HG02852 (cell line): ENCODE measurements around the gene PGAP6.
"Not testable (repeated sequence)": the region's sequence is repeated elsewhere in the genome, so short reads cannot be mapped to it uniquely, and the experiment has no call there.

Experiments used
- ATAC-seq: cut with Tn5 transposase; IDR thresholded peaks from one replicate; pipeline ENCODE4 v1.9.1; 2021; ENCODE audit warnings: mild to moderate bottlenecking, moderate library complexity; ENCODE audit not compliant: unreplicated experiment

The PGAP6 gene

GRCh38 chr16:367333-367903, 14.4 kb downstream of the PGAP6 start:
- ATAC-seq, result no peak

GRCh38 chr16:366476-366875, 15.3 kb downstream of the PGAP6 start:
- ATAC-seq, result no peak

GRCh38 chr16:364595-365491, 16.9 kb downstream of the PGAP6 start:
- no peak for ATAC-seq

- no peak for ATAC-seq
Measured at GRCh38 chr16:363766-364490, 17.9 kb downstream of the PGAP6 start.

GRCh38 chr16:363110-363765, 18.5 kb downstream of the PGAP6 start:
- no peak for ATAC-seq

GRCh38 chr16:362702-362999, 19.1 kb downstream of the PGAP6 start:
- ATAC-seq, result not testable (repeated sequence)

GRCh38 chr16:361872-362701, 19.7 kb downstream of the PGAP6 start:
- ATAC-seq, result no peak

- ATAC-seq, result no peak
Measured at GRCh38 chr16:361341-361871, 20.4 kb downstream of the PGAP6 start.

GRCh38 chr16:360698-361336, 21.0 kb downstream of the PGAP6 start:
- ATAC-seq, result no peak

GRCh38 chr16:359871-360697, 21.7 kb downstream of the PGAP6 start:
- no peak for ATAC-seq

GRCh38 chr16:359067-359763, 22.6 kb downstream of the PGAP6 start:
- no peak for ATAC-seq

- ATAC-seq, result no peak
Measured at GRCh38 chr16:356741-357140, 25.0 kb downstream of the PGAP6 start.

GRCh38 chr16:354971-355461, 26.8 kb downstream of the PGAP6 start:
- no peak for ATAC-seq

GRCh38 chr16:354291-354881, 27.4 kb downstream of the PGAP6 start:
- no peak for ATAC-seq

- ATAC-seq, result no peak
Measured at GRCh38 chr16:353404-354290, 28.1 kb downstream of the PGAP6 start.

- peak; percentile 64 for ATAC-seq
Measured at GRCh38 chr16:352547-353403, 29.0 kb downstream of the PGAP6 start, which contains the start of gene AXIN1. Gene AXIN1, minus strand, starts transcription at chr16:352723. Its CDS starts 5,698 bp downstream, at chr16:347025.
